ENCODE measurements around the gene LGALS16.

DNA sequence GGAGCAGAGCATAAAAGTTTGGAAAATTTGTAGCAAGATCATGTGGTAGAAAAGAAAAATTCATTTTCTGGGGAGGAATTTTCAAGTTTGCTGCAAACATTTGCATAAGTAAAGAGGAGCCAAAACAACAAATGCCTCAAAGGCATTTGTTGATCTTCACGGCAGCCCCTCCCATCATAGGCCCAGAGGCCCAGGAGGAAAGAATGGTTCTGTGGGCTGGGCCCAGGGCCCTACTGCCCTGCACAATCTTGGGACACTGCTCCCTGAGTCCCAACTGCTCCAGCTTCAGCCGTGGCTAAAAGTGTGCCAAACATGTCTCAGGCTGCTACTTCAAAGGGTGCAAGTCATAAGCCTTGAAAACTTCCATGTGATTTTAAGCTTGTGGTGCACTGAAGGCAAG lies 42.1 kb upstream of the LGALS16 start:
- no peak for TF ChIP-seq CTCF (IDR thresholded peaks at IDR 0.05)
- TF ChIP-seq POLR2A (IDR thresholded peaks at IDR 0.05), result no peak
